NB4 (cell line): ENCODE results near the gene BOD1L2.

Source experiments
- MYC ChIP-seq: IDR thresholded peaks from 2 replicates; pipeline ENCODE4 v1.6.1; 2011; ENCODE audit warnings: low read depth, low read length
- POLR2A ChIP-seq: IDR thresholded peaks from 2 replicates; pipeline ENCODE4 v1.6.1; 2011; ENCODE audit warnings: mild to moderate bottlenecking; ENCODE audit not compliant: insufficient read length; ENCODE audit errors: extremely low read depth
- TF ChIP-seq, protein P1 (sequence below): IDR thresholded peaks from one replicate; pipeline ENCODE4 v1.5.1; 2012; ENCODE audit warnings: low read depth, low read length
- TF ChIP-seq, protein P2 (sequence below): IDR thresholded peaks from 2 replicates; pipeline ENCODE4 v1.6.1; 2011; ENCODE audit warnings: low read depth, low read length

DNA sequence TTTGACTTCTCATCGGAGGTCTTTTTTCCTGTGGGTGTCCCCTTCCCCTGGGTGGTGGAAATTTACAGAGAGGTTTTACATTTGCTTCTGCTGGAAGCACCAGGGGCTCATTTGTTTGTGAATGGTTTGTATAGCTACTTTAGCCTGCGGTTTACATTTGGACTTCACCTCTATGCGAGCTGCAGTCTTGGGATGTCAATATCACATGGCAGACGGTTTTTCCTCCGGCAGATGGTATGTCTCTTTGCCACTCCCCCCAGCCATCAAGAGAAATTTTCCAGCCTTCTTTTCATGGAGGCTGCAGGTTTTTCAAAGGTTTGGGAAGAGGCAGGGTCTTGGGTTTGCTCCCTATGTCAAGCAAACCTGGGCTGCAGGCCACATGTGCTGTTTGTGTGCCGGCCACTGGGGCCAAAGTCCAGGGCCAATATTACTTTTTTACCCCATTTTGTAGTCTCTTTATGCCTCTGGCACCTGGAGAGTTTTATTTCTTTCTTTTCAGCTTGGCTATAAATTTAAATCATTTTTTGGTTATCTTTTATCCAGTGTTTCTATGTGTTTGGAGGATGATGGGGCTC is 23.9 kb upstream of the BOD1L2 start:
- no peak for TF ChIP-seq MYC
- TF ChIP-seq, protein P1, sequence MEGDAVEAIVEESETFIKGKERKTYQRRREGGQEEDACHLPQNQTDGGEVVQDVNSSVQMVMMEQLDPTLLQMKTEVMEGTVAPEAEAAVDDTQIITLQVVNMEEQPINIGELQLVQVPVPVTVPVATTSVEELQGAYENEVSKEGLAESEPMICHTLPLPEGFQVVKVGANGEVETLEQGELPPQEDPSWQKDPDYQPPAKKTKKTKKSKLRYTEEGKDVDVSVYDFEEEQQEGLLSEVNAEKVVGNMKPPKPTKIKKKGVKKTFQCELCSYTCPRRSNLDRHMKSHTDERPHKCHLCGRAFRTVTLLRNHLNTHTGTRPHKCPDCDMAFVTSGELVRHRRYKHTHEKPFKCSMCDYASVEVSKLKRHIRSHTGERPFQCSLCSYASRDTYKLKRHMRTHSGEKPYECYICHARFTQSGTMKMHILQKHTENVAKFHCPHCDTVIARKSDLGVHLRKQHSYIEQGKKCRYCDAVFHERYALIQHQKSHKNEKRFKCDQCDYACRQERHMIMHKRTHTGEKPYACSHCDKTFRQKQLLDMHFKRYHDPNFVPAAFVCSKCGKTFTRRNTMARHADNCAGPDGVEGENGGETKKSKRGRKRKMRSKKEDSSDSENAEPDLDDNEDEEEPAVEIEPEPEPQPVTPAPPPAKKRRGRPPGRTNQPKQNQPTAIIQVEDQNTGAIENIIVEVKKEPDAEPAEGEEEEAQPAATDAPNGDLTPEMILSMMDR, result no peak
- TF ChIP-seq POLR2A, result no peak
- TF ChIP-seq, protein P2, sequence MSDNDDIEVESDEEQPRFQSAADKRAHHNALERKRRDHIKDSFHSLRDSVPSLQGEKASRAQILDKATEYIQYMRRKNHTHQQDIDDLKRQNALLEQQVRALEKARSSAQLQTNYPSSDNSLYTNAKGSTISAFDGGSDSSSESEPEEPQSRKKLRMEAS, result no peak
